ENCODE data around the gene MAP1LC3B.
"Not testable (repeated sequence)": the region's sequence is repeated elsewhere in the genome, so short reads cannot be mapped to it uniquely, and the experiment has no call there.

The MAP1LC3B gene

DNA sequence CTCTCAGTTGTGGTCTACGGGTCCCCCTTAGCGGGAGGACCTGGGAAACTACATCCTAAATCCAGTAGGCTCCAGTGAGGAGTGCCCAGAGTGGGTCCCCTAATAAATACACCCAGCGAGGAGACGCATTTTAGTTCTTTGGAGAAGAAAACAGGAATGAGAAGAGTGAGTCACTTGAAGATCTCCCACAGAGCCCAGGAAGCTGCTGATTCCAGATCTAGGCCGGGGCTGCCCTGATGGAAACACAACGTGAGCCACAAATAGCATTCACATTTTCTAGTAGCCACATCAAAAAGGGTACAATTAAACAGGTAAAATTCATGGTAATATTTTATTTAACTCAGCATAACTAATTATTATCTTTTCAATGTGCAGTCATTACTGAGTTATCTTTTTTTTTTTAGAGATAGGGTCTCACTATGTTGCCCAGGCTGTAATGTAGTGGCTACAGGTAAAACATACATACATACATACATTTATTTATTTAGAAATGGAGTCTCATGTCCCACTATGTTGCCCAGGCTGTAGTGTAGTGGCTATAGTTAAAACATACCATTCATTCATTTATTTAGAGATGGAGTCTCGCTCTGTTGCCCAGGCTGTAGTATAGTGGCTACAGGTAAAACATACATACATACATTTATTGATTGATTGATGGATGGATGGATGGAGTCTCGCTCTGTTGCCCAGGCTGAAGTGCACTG lies 30.1 kb upstream of the MAP1LC3B start:
- no peak for DNase-seq

DNA sequence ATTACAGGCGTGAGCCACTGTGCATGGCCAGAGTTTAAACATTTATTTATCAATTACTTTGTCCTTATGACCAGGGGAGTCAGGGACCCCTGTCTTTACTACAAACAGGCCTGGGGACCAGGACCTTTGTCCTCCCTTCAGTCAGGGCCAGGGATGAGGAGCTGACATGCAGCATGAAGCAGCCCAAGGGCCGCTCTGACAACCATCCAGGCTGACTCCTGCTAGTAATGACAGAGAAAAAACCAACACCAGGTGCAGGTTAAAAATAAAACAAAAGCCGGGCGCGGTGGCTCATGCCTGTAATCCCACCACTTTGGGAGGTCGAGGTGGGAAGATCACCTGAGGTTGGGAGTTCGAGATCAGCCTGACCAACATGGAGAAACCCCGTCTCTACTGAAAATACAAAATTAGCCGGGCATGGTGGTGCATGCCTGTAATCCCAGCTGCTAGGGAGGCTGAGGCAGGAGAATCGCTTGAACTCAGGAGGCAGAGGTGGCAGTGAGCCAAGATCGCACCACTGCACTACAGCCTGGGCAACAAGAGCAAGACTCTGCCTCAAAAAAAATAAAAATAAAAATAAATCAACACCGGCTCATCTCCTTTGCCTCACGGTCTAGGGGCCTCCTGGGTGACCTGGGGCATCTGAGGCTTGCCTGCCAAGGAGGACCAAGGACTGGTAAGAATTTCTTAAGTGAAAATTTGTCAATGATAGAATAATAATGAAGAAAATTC lies 29.1 kb upstream of the MAP1LC3B start:
- DNase-seq, result not testable (repeated sequence)

DNA sequence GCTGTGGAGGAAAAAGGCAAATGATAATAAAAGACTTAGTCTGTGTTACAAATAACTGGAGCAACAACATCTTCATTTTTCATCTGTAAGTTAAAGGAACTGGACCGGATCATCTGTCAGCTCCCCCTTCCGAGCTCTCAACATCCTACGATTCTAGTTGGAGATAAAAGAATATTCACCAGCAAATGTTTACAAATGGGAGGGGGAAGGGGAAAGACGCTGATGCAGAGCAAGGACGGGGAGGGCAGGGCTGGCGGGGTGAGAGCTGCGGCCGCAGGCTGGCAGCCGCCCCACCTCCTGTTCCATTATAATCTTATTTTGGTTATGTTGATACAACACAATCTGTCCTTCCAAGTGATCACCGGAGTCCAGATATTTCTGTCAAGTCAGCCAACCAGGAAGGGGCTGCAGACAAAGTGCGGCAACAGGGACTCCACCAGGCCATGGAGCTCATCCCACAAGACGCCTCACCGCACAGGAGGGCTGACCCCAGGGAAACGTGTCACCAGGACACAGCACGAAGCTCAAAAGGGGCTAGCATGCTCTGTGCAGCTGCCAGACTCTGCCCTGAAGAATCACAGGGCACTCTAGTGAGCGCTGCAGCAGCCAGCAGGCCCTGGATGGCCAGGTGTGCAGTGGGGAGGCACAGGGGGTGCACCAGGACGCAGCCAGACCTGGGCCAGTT lies 28.2 kb upstream of the MAP1LC3B start:
- DNase-seq, result no peak

DNA sequence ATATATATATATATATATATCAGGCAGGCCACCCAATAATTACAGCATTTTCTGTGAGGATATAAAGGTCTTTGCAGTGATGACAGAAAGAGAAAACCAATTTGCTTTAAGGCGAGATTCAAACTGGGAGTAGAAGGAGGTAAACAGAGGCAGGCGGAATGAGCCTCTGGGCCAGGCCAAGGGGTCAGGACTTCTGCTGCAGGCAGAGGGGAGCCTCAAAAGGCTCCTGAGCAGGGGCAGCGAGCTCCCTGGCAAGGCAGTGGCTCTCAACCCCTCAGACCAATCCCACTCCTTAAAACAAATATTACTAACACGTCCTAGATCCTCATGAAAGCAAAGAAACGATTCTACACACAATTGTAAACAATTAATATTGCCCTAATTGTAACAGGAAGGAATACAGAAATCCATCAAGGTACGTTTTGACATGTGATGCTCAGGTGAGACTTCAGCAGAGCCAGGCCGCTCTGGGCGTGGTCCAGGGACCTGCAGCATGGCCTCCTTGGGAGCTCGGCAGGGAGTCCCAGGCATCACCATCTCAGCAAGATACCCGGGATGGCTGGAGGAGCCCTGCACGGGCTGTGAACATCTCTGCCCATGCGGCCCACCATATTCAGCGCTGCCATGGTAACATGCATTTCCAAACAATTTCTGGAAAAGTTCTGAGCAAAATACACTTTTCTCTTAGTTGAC lies 27.0 kb upstream of the MAP1LC3B start:
- no peak for DNase-seq

DNA sequence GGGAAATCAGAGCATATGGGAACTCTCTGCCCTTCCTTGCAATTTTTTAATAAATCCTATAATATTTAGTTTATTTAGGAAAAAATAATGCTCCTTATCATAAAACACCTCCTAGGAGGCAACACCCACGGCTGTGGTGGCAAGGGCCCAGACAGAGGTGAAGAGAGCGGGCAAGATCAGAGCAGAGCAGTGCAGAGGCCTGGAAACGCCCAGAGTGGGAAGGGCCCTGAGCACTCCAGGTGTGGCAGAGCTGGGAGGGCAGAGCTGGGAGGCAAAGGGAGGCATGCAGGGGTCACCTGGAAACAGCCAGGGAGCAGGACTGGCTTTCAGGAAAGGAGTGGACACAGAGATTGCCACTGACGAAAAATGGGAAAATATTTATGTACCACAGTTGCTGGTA lies 25.8 kb upstream of the MAP1LC3B start:
- DNase-seq, result no peak

DNA sequence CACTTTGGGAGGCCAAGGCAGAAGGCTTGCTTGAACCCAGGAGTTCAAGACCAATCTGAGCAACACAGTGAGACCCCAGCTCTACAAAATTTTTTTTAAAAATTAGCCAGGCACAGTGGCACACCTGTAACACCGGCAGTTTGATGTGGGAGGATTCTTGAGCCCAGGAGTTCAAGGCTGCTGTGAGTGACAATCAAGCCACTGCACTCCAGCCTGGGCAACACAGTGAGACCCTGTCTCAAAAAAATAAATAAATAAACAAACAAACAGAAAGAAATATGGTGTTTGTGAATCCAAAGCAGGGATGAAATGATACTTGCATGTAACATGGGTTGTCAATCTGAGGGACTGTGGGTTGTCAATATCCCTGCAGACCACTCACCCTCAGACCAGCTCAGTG lies 25.2 kb upstream of the MAP1LC3B start:
- DNase-seq, result no peak

DNA sequence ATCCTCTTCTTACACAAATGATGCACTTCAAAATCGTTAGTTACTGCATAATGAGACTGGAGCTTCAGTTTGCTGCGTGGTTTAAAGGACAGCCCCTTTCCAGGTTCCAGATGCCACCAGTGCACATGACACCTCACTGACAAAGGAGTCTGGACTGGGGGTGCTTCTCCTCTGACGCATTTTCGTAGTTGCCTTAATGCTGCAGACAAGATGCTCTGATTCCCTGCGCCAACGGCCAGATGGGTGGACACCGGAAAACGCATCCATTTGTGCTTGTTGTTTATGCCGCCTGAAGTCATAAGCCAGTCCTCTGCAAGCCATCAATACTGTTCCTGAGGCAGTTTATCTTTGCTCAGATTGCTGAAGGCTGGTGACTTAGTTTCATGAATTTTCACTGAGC lies 24.6 kb upstream of the MAP1LC3B start:
- no peak for DNase-seq

DNA sequence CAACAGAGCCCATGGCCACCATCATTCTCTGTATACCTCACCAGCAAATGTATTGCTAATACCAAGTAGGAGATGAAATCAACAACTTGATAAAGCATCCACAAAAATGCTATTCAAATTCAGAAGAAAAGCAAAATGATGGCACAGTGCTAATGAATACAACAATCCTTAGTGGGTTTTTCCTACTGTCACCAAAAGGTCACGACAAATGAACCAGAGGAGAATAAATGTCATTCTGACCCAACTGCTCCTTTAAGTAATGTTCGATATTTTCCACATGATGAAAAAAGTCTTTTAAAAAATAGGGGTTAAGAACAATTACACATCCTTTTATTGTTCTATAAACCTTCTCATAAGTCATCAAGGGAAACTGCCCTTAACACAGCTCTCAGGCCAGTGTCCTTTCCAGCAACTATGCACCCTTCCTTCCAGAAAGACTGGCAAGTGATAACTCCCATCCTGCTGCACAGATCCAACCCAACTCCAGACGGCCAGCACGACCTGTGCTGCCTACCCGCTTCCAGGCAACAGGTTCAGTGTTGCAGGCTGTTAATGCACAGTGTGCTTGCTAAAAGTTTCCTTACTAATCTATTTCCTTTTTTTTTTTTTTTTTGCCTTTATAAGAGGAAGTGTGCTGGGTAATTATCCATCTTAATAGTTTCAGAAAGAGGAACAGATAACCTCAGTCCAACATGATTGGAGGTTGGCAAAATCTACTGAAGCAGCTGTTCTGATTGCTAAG lies 23.9 kb upstream of the MAP1LC3B start:
- DNase-seq, result peak; percentile 1

DNA sequence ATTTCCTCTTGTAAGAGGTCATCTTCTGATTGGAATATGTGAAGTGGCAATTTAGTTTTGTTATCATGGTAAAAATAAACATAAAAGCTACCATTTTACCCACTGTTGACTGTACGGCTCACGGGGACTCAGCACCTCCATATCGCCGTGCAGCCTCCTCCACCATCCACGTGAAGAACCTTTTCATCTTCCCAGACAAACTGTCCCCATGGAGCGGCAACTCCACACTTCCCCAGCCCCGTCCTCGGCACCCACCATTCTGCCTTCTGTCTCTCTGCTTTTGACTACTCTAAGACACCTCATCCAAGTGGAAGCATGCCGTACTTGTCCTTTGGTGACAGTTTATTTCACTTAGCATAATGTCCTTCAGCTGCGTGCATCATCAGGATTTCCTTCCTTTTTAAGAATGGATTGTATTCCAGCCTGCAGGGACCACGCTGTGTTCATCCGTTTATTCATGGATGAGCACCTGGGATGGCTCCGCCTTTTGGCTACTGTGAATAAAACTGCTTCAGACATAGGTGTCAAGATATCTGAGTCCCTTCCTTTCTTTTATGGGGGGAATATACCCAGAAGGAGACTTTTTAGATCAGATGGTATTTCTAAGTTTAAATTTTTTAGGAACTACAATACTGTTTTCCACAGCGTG lies 22.9 kb upstream of the MAP1LC3B start:
- no peak for DNase-seq

DNA sequence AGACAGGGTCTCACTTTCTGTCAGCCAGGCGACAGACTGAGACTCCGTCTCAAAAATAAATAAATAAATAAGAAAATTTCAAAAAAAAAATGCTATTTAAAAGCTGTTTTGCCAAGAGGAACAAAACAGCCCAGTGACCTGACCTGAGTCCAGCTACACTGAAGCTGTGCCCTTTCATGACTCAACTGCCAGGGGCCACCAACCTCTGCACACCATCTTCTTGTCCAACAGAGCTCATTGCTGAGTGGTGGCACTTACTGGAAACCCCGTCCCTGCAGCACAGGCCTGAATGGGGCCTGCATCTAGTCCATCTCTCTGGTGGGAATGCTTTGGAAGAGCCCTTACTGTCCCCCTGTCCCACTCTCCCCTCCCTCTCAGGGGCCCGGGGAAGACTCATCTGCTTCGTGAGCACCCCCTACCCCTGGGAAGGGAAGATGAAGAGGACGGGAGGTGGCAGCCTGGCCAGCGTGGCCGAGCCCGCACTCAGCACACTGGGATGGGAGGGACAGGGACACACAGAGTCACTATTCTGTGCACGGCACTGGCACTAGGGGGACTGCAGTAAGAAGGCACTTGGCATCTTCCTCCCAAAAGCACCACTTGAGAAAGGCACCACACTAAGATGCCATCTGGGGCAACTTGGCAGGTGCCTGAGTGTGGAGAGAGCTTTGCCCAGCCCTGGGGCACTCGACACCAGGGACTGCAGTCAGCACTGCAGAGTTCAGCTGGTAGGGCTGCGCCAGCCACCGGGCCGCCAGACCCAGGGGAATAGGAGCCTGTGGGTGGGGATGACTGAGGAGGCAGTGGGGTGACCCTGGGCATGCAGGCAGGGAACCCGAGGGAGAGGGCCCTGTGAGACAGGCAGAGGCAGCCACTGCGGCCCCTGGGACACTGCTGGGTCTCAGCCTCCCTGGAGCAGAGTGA lies 22.1 kb upstream of the MAP1LC3B start:
- no peak for DNase-seq

DNA sequence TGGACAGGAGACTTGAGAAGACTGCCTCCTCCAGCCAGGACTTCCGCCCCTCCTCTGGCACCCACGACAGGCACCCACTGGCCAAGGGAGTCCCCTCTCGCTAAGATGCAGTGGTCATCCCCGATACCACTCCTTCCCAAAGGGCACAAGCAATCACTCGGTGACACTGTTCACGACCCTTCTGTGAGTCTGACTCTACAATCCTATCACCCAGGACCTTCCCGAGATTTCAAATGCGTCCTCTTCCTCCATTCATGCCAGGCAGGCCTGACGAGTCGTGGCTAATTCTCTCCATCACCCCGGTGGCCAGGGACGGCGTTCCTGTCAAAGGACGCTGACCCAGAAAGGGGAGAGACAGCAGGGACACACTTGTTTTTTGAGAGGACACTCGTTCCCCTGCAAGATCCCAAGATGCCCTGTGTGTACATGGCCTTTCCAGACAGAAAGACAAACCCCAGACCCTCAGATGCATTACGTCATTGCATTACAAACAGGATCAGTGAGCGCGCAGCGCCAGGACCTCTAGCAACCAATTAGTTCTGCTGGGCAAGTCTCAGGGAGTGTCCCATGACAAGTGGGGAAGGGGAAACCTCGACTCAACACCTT lies 20.8 kb upstream of the MAP1LC3B start:
- no peak for DNase-seq

DNA sequence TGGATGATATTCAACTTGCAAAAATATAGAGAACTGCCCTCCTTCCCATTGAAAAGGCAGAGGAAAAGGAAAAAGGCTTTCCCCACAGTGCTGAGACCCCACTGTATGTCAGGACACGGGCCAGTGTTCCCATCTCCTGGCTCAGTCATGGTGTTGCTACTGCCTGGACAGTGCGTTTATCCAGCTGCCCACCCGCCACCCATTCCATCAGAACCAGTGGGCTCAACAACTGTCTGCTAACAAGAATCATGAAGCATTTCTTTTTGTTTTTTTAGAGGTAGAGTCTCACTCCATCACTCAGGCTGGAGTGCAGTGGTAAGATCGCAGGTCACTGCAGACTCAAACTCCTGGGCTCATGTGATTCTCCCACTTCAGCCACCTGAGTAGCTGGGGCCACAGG lies 19.8 kb upstream of the MAP1LC3B start:
- DNase-seq, result no peak

DNA sequence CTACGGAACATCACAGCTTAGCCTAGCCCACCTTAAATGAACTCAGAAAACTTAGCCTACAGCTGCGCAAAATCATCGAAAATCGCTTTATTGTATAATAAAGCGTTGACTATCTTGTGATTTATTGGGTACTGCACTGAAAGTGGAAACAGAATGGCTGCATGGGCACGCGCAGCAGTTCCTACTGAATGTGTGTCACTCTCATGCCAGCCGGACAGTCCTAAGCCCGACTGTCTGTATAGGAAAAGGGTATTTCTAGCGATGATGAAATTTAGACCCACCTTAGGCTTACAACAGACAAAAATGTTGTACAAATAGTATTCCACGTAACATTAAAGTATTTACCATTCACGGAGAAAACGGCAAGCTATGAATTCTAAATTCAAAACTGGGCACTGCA lies 17.8 kb upstream of the MAP1LC3B start:
- no peak for DNase-seq

DNA sequence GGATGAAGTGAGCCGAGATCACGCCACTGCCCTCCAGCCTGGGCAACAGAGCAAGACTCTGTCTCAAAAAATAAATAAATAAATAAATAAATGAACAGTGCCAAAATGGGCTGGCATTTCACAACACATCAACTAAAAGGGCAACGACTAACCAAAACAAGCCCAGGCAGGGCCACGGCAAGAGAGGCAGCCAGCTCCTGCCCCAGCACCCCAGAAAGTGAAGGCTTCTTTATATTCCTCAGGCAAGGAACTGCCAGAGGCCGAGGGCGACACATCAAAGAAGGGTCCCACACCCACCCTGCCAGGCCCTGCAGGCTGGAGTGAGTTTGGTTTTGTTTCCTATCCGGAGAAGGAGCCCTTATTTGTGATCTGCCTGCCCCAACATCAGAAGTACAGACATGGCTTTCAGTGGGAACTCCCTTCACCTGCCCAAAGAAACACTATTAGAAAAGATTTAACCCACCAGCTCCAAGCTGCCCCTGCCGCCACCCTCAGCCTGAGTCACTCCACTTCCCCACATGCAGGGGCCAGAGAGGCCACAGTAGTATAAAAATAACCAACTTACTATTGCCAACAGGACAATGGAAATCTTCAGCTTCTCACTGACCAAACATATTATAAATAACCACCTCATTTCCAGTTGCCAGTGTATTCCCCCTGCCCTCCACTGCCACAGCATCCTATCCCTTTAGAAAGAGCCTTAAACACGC lies 16.6 kb upstream of the MAP1LC3B start:
- DNase-seq, result no peak

DNA sequence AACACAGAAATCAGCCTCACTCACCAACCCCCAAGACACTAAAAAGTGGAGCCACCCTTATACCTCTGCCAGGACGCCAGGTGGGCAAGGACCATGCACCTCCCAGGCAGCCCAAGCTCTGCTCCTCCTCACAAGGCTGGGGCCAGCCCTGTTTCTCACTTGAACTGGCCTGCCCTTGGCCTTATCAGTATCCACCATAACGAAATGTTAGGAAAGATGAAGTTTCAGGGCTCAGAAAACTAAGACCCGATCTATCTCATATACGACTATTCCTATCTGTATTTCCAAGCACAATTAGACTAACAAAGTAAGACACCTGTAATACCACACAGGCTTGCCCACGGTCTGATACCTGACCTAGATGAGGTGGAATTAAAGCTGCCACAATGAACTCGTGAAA lies 15.5 kb upstream of the MAP1LC3B start:
- peak; percentile 42 for DNase-seq

DNA sequence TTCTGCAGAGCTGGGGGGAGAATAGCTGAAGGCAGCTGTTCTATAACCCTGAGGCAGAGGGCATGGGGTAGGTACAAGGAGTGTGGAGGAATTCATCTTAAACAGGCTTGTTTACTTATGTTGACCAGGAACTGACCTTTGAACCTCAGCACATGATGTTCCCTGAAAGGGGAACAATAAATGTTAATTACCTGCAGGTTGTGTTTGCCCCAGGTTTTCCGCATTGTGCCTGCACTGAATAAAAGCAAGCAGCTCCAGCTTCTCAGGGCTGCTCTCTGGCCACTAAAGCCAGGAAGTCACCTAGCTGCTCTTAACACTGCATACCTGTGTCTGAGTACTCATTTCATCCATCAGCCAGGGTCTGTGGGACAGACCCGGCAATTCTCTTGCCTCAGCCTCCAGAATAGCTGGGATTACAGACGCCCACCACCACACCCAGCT lies 12.8 kb upstream of the MAP1LC3B start:
- DNase-seq, result not testable (repeated sequence)

DNA sequence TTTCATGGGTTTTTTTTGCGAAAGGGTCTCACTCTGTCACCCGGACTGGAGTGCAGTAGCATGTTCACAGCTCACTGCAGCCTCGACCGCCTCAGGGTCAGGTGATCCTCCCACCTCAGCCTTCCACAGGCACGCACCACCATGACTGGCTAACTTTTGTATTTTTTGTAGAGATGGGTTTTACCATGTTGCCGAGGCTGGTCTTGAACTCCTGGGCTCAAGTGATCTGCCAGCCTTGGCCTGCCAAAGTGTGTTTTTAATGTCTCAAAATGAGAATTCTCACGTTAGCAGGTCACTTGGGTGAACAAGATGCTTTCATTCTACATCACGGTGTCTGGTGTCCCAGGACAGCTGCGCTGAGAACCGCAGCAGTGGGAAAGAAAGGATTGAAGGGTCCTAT lies 11.7 kb upstream of the MAP1LC3B start:
- no peak for DNase-seq

DNA sequence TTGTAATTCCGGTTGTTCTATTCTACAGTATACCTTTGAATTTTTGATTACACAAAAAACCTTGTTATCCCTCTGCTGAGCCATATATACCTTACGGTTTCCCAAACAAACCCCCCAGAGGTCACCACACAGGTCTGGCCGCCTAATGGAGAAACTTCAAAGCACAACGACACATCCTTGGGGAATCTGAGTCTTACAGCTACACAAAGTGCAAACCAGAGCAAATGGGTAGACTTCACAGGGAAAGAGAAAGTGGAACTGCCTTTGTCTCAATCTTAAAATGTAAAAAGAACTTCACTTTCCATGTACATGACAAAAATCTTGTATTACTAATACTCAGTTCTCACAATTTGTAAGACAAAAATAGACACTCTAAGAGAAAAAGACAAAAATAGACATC lies 11.3 kb upstream of the MAP1LC3B start:
- peak; percentile 20 for DNase-seq

DNA sequence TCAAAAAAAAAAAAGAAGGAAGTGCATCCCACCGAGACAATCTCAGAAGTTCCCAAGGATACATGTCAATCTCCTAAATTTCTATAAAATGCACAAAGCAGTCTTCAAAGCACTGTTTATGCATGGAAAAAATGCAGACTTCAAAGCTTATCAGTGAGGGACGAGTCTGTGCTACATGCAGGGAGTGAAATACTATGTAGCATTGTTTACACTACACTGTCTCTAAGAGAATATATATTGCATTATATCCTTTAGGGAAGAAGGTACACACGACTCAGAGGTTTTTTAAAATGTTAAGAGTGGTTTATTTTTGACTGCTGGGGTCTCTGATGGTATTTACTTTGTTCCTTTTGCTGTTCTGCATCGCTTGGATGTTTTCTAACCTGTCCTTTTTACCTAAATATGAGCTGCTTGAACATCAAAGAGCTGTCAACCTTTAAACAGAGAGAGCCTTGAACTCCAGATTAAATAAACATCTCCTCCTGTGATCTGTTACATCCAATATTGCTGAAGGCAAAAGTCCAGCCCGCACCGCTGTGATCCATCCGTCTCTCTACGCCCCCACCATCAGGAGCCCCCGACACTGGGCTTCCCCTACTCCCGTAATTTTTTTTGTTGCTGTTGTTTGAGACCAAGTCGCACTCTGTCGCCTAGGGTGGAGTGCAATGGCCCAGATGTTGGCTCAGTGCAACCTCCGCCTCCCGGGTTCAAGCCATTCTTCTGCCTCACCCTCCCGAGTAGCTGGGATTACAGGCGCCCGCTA lies 9.9 kb upstream of the MAP1LC3B start:
- no peak for DNase-seq
